Body of pancreas (tissue), 4 donors: Measurements from ENCODE around the gene SLCO1B3.

Experiments
- CTCF ChIP-seq, 7 experiments: fragments of 450-650 bp in 4 of 7; fragments of 200-600 bp in 3 of 7; sonication (generic) in 3 of 7; IDR thresholded peaks; one replicate each; pipeline ENCODE4 v1.5.1; 2016 to 2019; ENCODE audit warnings: antibody characterized with exemption in 7 of 7
- POLR2A ChIP-seq, 3 donors: fragments of 450-650 bp; IDR thresholded peaks; one replicate each; pipeline ENCODE4 v1.6.1; 2016; ENCODE audit warnings: antibody characterized with exemption in 3 of 3, mild to moderate bottlenecking in 2 of 3

GRCh38 chr12:20885116-20885515 lies 74.6 kb downstream of the SLCO1B3 start:
- TF ChIP-seq CTCF (IDR thresholded peaks at IDR 0.05) (no peak), POLR2A (IDR thresholded peaks at IDR 0.05) (no peak)
